Measurements from ENCODE around the gene ADPRM.
"Not testable (repeated sequence)": the region's sequence is repeated elsewhere in the genome, so short reads cannot be mapped to it uniquely, and the experiment has no call there.

The ADPRM gene

DNA sequence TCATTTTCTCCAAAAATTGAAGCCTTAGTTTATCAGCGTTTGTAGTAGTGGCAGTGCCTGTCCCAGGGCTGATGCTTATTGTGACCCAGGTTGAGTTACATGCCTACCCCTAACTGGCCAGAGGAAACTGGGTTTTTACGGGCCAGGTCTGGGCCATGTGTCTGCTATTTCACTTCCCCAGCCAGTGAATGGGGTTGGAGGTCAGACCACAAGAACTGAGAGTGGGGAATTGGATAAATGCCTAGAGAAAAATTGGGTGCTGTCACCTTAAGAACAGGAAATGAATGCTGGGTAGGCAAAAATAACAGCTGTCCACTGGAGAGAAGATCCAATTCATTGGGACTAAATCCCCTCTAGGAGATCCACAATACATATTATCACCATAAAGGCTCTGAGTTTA, 5.2 kb downstream of the ADPRM start:
- DNase-seq: no peak

DNA sequence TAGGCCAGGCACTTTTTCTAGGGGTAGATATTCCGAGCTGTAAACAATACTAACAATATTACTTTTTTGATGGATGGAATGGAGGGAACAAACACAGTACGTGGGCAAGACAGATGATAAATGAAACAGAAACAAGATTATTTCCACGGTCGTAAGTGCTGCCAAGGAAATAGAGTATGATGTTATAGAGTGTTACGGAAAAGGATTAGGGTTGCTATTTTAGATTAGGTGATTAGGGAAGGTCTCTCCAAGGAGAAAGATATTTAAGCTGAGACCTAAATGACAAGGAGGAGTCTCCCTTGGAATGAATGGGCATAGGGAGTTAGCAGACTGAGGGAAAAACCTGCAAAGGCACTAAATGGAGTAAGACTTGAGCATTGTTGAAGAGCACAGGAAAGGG, 8.3 kb downstream of the ADPRM start:
- DNase-seq: no peak

DNA sequence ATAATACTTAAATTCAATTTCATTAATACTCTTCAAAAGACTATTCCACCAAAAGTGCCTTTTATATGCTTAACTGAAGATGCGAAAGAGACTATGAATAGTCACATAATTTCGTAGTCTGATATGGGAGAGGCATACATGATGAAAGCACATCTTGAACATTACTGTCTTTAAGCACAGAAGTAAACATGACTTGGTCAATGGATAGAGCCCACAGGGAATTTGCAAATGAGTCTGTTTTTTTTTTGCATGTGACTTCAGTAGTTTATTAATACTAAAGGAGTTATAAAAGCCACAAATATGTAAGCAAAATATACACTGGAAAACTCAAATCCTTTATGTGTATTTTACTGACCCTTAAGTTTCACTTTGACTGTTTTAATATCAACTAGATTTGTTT, 15.9 kb downstream of the ADPRM start:
- DNase-seq: no peak

DNA sequence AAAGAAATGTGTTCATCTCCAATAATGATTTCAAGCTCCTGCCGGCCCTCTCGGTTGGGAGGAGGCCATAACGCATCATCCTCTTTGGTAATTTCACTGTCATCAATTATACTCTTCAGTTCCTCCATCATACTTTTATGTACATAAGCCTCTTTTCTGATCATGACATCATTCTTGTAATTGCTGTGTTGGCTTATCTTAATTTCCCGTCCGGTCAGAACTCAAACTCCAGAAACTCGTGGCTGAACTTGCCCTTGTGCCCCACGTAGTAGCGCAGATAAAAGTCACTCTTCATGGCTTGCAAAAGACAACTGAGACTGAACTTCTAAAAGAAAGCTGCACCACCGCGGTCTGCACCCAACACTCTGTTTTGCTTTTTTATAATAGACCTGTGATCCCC, 18.8 kb downstream of the ADPRM start:
- no peak for DNase-seq

DNA sequence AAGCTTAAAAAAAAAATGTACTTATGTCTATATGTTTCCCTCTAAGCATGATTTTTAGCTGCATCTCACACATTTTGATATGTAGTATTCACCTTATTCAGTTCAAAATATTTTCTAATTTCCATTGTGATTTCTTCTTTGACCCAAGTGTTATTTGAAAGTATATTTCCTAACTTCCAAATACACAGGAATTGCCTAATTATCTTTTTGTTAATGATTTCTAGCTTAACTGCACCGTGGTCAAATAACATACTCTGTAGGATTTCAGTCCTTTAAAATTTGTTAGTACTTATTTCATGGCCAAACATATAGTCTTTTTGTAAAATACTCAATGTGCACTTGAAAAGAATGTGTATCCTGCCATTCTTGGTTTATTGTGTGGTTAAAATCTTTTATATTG, 21.2 kb downstream of the ADPRM start:
- DNase-seq: no peak

DNA sequence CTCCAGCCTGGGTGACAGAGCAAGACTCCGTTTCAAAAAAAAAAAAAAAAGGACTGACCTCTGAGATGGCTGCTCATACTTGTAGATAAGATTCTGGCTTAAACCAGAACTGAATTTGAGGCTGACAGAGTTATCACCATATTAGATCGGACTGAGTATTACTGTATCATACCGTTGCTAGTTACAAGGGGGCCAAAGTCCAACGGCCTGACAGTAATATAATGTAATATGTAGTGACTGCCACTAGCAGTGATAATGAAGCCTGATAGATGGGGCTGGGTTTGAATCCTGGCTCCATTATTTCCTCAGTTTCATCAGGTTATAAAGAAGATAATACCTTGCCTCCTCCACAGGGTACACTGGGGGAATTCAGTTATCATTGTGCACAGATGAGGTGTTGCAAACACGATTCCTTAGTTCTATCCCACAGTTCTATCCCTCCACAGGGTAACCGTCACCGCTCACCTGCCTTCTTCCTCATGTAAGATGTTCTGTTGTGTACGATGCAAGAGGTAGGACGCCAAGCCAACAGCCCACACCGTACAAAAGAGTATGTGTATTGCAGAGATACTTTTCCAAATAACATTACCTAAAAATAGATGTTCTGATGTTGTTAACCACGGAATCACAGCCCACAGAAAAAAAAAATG, 27.3 kb downstream of the ADPRM start:
- DNase-seq: no peak

DNA sequence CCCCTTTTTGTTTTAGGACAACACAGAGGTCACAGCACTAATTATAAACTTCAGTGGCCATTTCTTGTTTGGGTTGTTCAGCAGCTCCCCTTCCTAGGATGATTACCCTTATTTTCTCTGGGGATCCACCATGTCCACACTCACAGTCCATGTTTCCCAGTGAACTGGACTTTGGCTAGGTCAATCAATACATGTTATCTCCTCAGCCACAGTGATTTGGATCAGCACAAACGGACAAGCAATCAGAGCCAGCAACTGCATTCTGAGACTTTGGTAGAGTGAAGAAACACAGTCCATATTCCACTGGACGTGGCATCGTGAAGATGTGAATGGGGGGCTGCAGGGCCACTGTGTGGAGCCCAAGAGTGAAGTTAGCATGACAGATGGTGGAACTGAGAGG, 27.9 kb downstream of the ADPRM start:
- DNase-seq: no peak

DNA sequence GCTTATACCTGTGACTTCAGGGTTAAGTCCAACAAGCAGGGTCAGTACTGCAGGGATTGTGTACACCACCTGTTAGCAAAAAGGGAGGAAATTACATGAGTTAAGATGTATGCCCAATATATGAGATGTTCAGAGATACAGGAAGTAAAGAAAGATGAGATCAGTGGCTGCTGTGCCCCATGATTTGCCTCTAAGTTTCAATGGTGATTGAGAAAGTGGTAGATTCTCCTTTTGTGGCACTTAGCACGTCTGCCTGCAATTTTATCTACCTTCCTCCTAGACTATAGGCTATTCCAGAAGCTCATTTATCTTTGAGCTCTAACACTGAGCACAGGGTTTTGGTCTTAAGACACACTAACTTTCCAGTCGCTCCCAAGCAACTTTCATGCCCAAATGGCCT, 28.8 kb downstream of the ADPRM start:
- no peak for DNase-seq

DNA sequence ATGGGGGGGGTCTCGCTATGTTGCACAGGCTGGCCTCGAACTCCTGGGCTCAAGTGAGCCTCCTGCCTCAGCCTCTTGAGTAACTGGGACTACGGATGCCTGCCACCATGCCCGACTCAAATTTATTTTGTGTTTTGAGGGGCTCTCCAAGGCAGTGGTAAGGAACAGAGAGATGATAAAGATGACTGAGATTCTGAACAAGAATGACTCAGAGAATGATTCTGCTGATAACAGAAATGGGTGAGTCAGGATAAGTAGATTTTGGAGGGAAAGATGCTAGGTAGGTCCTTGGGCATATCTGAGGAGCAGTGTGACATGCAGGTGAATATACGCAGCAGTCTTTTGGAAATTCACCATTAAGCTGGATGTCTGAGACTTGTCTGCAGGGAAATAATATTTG, 29.8 kb downstream of the ADPRM start:
- DNase-seq: no peak

DNA sequence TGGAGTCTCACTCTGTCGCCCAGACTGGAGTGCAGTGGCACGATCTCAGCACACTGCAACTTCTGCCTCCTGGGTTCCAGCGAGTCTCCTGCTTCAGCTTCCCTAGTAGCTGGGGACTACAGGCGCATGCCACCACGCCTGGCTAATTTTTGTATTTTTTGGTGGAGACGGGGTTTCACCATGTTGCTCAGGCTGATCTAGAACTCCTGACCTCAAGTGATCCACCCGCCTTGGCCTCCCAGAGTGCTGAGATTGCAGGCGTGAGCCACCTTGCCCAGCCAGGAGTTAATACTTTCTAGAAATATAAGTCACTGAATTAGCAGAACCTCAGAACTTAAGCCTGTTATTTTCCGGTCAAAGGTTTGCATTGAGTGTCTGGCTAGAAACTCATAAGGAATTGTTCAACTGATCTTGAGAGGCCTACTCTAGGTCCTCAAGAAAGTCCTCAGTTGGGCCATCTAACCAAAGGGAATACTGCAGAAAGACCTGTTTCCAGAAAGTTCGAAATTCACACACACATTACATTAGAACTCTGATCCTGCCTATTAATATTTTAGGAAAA, 31.0 kb downstream of the ADPRM start:
- DNase-seq: no peak

DNA sequence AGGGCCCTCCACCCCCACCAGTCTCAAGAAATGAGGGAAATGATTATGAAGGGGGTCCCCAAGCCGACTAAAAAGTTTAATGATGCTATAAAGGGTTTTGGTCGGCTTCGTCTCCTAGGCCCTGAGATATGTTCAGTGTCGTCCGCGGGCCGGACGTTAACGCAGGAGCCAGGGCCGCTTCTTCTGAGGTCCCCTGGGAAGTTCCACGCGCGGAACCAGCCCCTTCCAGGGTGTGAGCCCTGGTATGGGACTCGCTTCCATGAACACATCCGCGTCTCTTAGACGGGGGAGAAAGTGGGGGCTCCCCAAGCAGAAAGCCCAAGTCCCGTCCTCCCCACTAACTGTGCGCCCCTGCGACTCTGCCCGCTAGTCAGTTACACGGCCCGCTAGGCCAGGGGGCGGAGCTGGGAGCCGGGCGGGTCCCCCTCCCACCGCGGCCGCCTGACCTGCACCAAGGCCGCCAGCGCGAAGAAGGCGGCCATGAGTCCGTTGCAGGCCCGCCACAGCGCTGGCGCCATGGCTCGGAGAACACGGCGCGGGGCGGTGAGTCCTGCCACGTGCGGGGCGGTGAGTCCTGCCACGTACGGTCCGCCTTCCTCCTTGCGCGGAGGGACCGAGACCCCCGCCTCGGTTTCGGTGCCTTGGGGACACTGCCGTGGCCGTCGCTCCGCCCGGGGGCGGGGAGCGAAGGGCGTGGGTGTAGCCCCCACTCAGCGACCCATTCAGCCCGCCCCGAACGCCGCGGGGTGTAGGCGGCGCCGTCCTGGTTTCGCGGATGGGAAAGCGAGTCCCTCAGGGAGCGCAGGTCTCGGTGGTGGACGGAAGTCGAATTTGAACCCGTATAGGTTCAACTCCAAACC, 32.2 kb downstream of the ADPRM start, which contains the start of gene TMEM220:
TMEM220 (minus strand) TSS at position 690 of the 860 bp plus-strand sequence; CDS start at position 518, 172 bp downstream.
- DNase-seq: peak; percentile 13

DNA sequence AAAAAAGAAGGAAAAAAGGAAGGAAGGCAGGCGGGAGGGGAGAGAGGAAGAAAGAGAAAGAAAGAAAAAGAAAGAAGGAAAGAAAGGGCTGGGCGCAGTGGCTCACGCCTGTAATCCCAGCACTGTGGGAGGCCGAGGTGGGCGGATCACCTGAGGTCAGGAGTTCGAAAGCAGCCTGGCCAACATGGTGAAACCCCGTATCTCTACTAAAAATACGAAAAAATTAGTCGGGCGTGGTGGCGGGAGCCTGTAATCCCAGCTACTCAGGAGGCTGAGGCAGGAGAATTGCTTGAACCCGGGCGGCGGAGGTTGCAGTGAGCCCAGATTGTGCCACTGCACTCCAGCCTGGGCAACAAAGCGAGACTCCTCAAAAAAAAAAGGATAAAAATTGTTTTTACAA, 32.9 kb downstream of the ADPRM start:
- DNase-seq: not testable (repeated sequence)

DNA sequence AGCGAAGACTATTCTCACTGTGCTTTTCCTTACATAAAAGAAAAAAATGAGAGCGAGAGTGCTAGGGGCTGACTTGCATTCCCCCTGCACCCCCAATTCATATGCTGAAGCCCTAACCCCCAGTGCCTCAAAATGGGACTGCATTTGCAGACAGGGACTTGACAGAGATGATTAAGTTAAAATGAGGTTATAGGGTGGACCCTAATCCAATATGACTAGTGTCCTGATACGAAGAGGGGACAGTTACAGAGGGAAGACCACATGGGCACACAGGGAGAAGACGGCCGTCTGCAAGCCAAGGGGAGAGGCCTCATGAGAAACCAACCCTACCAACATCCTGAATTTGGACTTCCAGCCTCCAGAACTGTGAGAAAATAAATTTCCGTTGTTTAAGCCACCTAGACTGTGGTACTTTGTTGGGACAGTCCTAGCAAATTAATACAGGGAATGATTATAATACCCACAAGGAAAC, 34.0 kb downstream of the ADPRM start:
- DNase-seq: no peak

DNA sequence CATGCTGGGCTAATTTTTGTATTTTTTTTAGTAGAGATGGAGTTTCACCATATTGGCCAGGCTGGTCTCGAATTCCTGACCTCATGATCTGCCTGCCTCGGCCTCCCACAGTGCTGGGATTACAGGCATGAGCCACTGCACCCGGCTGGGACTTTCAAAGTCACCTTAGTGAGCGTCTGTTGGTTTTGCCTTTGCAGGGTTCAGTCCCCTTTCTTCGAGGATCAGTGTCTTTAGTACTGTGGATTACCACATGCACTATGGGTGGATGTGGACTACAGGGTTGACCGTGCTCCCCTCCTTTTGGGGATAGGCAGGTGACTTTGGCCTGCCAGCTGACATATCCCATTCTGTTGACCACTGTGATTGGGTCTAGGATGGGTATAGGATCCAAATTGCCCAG, 34.7 kb downstream of the ADPRM start:
- not testable (repeated sequence) for DNase-seq

DNA sequence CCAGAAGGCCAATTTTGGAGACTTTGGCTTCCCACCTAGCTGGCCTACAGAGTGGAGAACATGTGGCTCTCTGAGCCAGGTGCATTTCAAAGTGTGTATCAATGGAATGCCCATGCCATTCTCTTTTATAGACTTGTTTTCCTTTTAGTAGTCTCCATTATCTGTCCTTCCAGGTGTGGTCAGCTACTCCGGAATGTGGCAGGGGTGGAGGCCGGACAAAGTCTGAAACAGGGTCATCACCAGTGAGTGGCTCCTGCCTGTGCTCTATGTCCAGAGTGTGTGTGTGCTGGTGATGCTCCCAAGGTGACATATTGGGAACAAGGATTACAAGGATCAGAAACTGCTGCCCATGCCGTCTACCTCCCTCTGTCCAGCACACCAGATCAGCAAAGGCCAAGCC, 36.3 kb downstream of the ADPRM start:
- DNase-seq: no peak

DNA sequence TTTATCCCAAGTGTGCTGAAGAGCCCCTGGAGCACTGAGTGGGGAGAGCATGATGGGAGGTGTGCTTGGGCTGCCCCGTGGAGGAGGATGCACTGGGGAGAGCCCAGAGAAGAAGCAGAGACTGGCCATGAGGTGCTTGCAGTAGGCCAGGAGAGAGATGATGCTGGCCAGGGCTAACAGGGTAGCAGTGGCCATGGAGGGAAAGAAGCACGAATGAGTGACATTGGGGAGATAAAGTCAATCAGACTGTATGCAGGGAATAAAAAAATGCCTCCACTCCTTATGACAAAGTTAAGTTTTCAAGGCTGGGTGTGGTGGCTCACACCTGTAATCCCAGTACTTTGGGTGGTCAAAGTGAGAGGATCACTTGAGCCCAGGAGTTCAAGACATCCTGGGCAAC, 37.9 kb downstream of the ADPRM start:
- DNase-seq: no peak

DNA sequence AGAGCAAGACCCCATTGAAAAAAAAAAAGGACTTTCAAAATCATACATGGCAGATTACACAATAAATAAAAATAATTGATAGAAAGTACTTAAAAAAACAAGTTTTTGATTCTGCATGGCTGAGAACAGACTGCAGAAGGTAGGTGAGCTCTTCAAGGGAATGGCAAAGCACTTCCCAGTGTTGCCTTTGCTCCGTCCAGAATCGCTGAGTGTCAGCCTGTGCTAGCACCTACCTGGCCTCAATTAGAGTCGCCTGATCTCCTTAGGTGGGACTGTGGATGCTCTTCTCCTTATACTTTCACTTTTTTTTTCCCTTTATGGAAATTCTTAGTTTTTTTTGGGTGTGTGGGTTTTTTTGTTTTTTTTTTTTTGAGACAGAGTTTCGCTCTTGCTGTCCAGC, 38.4 kb downstream of the ADPRM start:
- no peak for DNase-seq

DNA sequence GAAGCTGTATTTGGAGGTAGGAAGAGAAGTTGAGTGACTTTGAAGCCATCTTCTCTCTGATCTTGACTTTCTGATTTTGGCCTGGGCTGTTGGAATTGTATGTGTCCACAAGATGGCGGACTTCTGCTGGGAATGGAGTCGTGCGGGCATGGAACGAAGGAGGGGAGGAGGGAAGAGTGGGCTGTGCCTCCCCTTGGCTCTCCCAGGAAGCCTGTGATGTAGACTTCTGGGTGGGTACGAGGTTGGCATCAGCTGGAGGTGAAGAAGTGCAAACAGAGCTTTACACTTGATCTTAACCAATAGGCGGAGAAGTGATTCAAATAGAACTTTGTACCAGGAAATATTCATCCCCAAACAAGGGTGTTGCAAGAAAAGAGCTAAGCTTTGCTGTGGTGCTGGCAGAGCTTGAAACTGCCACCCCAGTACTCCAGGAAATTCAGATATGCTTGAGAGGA, 39.8 kb downstream of the ADPRM start:
- DNase-seq: peak; percentile 15

DNA sequence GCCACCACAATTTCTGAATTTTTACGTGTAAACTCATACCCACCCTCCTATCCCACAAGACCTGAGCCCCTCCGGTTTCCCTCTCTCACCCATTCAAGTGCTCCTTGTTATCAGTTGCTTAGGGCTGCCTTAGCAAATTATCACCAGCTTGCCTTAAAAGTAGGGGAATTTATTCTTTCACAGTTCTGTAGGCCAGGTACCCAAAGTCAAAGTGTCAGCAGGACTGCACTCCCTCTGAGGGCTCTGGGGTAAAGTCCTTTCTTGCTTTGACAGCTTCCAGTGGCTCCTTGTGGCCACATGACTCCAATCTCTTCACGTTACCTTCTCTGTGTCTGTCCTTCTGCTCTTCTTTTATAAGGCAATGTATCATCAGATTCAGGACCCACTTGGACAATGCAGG, 40.3 kb downstream of the ADPRM start:
- DNase-seq: no peak

DNA sequence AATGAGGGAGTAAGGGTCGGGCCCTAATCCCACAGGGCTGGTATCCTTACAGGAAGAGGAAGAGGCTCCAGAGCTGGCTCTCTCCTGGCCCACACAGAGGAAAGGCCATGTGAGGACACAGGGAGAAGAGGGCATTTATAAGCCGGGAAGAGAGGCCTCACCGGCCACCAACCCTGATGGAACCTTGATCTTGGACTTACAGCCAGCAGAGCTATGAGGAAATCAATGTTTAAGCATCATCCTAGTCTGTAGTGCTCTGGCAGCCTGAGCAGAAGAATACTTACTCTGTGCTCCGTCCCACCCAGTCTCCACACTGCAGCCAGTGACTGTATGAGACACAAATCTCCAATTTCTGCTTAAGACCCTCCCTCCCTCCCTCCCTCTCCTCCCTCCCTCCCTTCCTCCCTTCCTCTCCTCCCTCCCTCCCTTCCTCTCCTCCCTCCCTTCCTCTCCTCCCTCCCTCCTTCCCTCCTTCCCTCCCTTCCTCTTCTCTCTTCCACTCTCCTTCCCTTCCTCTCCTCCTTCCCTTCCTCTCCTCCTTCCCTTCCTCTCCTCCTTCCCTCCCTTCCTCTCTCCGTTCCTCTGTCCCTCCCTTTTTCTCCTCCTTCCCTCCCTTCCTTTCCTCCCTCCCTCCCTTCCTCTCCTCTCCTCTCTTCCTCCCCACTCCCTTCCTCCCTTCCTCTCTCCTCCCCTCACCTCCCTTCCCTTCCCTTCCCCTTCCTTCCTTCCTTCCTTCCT, 41.3 kb downstream of the ADPRM start:
- no peak for DNase-seq

DNA sequence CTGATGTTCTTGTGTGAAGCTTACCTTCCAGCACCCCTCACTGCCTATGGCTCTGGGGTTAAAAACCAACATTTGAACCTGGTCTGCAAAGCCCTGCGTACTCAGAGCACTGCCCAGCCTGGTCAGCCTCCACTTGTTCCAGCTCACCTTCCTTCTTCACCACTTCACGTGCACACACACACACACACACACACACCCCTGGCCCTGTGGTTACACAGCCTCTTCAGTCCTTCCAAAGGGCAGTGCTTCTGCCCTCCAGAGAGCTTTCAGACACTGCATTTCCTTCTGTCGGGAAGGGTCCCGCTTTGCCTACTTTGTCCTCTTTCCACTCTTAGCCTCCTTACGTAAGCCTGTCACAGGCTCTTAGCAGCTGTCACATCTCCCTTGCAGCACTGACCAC, 42.0 kb downstream of the ADPRM start:
- DNase-seq: no peak

DNA sequence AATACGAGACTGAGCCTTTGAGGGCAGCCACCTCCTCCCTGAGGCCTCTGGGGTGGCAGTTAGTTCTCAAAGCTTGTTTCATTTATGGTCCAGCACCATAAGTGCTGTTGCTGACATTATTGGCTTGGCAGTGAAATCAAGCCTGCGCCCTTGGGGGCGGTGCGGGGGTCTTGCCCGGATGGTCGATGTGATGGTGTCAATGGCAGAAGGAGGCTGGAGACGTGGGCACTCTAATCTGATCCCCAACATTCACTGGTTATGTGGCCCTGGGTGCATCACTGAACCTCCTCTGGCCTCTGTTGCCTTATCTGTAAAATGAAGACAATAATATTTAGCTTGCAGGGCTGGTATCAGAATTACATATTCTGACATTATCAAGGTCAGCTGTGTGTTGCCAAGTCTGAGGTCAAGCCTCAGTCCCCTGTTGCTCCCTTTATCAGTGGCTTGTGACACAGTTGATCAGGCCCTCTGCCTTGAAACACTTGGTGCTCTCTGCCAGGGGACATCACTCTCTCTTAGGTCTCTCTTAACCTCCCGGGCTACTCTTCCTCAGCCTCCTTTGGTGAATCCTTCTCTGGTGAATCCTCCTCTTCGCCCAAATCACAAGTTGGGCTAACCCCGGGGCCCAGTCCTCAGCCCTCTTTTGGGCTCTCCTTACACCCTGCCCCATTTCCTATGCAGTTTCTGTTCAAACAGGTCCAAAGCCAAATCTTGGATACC, 44.2 kb downstream of the ADPRM start:
- DNase-seq: no peak
